Endodermal cell (in vitro differentiated cells): ENCODE data around the gene LGR6. TPM values are rescaled to one million over a fixed set of nuclear protein-coding genes. Genes with fewer than 3 reads are reported as not detected.

Experiments
- DNase-seq: peaks from one replicate; pipeline ENCODE4 v3.0.0-alpha.2; 2017
- H3K27ac ChIP-seq: 2 replicates; pipeline ENCODE4 v1.5.1; 2013; ENCODE audit warnings: mild to moderate bottlenecking, low read depth, low read length, moderate library complexity
- H3K27me3 ChIP-seq: 2 replicates; pipeline ENCODE4 v1.6.1; 2013; ENCODE audit warnings: mild to moderate bottlenecking, low read length, moderate library complexity; ENCODE audit not compliant: insufficient read depth, control insufficient read depth, poor library complexity, severe bottlenecking
- H3K36me3 ChIP-seq: 2 replicates; pipeline ENCODE4 v1.7.0; 2013; ENCODE audit warnings: mild to moderate bottlenecking, low read length, moderate library complexity; ENCODE audit not compliant: control insufficient read depth, insufficient read depth
- H3K4me1 ChIP-seq: one replicate; pipeline ENCODE4 v1.7.0; 2013; ENCODE audit warnings: low read length; ENCODE audit not compliant: control insufficient read depth, insufficient read depth
- H3K4me3 ChIP-seq: 2 replicates; pipeline ENCODE4 v1.5.1; 2013; ENCODE audit warnings: mild to moderate bottlenecking, low read length, moderate library complexity
- H3K9ac ChIP-seq: 2 replicates; pipeline ENCODE4 v1.6.1; 2013; ENCODE audit warnings: mild to moderate bottlenecking, low read length, moderate library complexity; ENCODE audit not compliant: poor library complexity, severe bottlenecking; ENCODE audit errors: extremely low read depth
- H3K9me3 ChIP-seq: 2 replicates; pipeline ENCODE4 v1.6.1; 2013; ENCODE audit warnings: mild to moderate bottlenecking, low read length, moderate library complexity; ENCODE audit not compliant: control insufficient read depth
- H3K27ac Mint-ChIP-seq: 2 replicates; pipeline ENCODE4 v1.8.0; 2020; ENCODE audit warnings: mixed read lengths
- H3K27me3 Mint-ChIP-seq: 2 replicates; pipeline ENCODE4 v1.8.0; 2021; ENCODE audit warnings: mild to moderate bottlenecking, mixed read lengths; ENCODE audit not compliant: insufficient read depth
- H3K36me3 Mint-ChIP-seq: 2 replicates; pipeline ENCODE4 v1.8.0; 2020; ENCODE audit warnings: low read depth, mixed read lengths
- H3K4me1 Mint-ChIP-seq: 2 replicates; pipeline ENCODE4 v1.8.0; 2020; ENCODE audit warnings: mixed read lengths
- H3K4me3 Mint-ChIP-seq: 2 replicates; pipeline ENCODE4 v1.8.0; 2020; ENCODE audit warnings: mild to moderate bottlenecking, moderate library complexity, mixed read lengths
- H3K9me3 Mint-ChIP-seq: 2 replicates; pipeline ENCODE4 v1.8.0; 2020; ENCODE audit warnings: mild to moderate bottlenecking, mixed read lengths
- WGBS, 2 experiments: methylation state at CpG; one replicate each; pipeline versions ENCODE4 v1.1.5 to v1.1.7; 2013; ENCODE audit warnings: missing lambda C conversion rate in 2 of 2, mixed read lengths in 1 of 2; ENCODE audit not compliant: insufficient coverage in 1 of 2, insufficient read length in 1 of 2; 5-methylcytosine and 5-hydroxymethylcytosine counted together
- total RNA-seq, 2 donors: library from RNA; stranded (reverse); fragmentation: NEBNext Ultra II Directional in 1 of 2; extraction: Animal tissue kit (Norgen Biotek cat#: 25700) in 1 of 2; gene quantifications; 2 replicates in 1 of 2; 3 replicates in 1 of 2; pipeline ENCODE4 v1.2.1, GENCODE V29; 2021
- TF ChIP-seq, protein P1 (sequence below): fragments of 200-600 bp; sonication (generic); conservative IDR thresholded peaks from 2 replicates; pipeline ENCODE4 v1.5.0; 2021; ENCODE audit warnings: antibody characterized with exemption, mild to moderate bottlenecking

LGR6 gene
- total RNA-seq, 2 donors from 2014 or later = 0.73 to 1.5 TPM

DNA sequence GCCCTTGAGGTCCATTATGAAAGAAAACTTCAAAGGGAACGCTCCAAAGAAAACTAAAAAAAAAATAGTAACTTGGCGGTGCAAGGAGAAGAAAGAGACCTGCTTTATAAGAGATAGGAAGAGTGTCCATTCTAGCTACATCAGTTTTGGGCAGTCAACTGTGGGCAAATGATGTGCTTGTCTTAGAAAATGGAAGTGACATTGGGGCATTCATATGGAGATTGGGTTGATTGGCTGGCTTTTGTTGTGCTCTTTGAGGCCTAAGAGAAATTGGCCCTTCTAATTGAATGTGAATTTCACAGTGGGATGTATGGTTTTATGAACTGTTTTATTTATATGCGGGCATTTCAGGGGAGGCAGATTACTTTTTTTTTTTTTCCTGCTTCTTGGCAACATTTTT is 168.1 kb downstream of the LGR6 start:
- Histone ChIP-seq H3K36me3 (no peaks in the 10 kb centered on the region), H3K27me3 (no peaks in the 10 kb centered on the region), H3K4me3 (no peak overlapping the region), H3K9ac (no peak overlapping the region), H3K4me1 (no peaks in the 10 kb centered on the region), H3K9me3 (no peaks in the 10 kb centered on the region), H3K27ac (no peak overlapping the region)
- TF ChIP-seq, protein P1, sequence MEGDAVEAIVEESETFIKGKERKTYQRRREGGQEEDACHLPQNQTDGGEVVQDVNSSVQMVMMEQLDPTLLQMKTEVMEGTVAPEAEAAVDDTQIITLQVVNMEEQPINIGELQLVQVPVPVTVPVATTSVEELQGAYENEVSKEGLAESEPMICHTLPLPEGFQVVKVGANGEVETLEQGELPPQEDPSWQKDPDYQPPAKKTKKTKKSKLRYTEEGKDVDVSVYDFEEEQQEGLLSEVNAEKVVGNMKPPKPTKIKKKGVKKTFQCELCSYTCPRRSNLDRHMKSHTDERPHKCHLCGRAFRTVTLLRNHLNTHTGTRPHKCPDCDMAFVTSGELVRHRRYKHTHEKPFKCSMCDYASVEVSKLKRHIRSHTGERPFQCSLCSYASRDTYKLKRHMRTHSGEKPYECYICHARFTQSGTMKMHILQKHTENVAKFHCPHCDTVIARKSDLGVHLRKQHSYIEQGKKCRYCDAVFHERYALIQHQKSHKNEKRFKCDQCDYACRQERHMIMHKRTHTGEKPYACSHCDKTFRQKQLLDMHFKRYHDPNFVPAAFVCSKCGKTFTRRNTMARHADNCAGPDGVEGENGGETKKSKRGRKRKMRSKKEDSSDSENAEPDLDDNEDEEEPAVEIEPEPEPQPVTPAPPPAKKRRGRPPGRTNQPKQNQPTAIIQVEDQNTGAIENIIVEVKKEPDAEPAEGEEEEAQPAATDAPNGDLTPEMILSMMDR = no peak
- Mint-ChIP-seq H3K27me3 (no peaks in the 10 kb centered on the region), H3K4me1 (peaks cover 8% of the 10 kb centered on the region), H3K36me3 (peaks cover 4% of the 10 kb centered on the region), H3K9me3 (no peaks in the 10 kb centered on the region), H3K4me3 (no peak overlapping the region), H3K27ac (peak overlapping the region; percentile 3)
- 64 to 73% methylated on average over 2 to 3 of the region's 3 CpGs for WGBS, 2 experiments
- no peak for DNase-seq

DNA sequence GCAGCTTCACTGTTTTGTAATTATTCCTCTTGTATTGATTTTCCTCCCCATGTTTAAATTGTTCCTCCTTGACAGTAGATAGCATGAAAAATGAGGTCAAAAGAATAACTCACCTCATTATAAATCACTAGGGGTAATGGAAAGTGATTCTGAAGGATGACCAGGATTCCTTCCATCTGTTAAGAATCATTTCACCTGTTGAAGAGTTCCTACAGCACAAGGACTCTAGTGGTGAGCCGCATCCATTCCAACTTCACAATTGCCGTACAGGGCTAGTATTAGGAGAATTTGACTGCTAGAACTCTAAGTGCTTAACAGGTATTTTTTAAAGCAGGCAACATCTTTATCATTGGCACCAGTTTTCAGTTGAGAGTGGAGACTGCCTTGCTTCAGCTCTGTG is 168.6 kb downstream of the LGR6 start:
- WGBS, 2 experiments = 63 to 87% methylated on average over 2 of the region's 2 CpGs
- H3K27ac ChIP-seq = no peak overlapping the region
- H3K36me3 ChIP-seq = no peaks in the 10 kb centered on the region
- Mint-ChIP-seq H3K4me3 (no peak overlapping the region), H3K9me3 (no peaks in the 10 kb centered on the region), H3K4me1 (peaks cover 8% of the 10 kb centered on the region), H3K27ac (peak overlapping the region; percentile 3), H3K36me3 (peaks cover 1% of the 10 kb centered on the region), H3K27me3 (no peaks in the 10 kb centered on the region)
- no peak for DNase-seq
- H3K4me3 ChIP-seq = no peak overlapping the region
- TF ChIP-seq, protein P1 = no peak
- no peaks in the 10 kb centered on the region for H3K27me3 ChIP-seq
- H3K9ac ChIP-seq = no peak overlapping the region
- H3K9me3 ChIP-seq = no peaks in the 10 kb centered on the region
- H3K4me1 ChIP-seq = no peaks in the 10 kb centered on the region

DNA sequence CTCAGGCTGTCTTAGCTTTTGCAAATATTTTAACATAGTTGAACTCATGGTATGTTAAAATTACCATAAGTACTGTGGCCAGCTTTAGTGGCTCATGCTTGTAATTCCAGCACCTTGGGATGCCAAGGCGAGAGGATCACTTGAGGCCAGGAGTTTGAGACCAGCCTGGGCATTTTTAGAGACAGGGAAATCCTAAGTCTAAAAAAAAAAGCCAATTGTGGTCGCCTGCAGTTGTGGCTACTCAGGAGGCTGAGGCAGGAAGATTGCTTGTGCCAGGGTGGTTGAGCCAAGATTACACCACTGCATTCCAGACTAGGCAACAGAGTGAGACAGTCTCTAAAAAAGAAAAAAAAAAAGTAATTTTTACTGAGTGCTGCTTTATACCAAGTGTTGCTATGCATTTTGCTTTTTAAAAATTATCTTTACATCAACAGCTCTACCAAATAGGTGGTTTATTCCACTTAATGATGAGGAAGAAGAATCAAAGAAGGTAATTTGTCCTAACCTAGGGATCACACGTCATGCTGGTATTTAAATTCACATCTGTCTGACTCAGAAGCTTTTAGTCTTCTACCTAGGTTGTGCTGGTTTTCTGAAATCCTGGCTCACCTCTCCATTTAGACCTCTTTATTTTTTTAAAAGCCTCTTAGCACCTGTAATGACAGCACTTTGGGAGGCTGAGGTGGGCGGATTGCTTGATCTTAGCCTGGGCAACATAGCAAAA is 171.7 kb downstream of the LGR6 start:
- Histone ChIP-seq H3K9me3 (no peaks in the 10 kb centered on the region), H3K4me3 (no peak overlapping the region), H3K36me3 (no peaks in the 10 kb centered on the region), H3K9ac (no peak overlapping the region), H3K27me3 (no peaks in the 10 kb centered on the region), H3K4me1 (no peaks in the 10 kb centered on the region), H3K27ac (no peak overlapping the region)
- no peaks in the 10 kb centered on the region for H3K36me3 Mint-ChIP-seq
- no peak for DNase-seq
- 76 to 88% methylated on average over 4 of the region's 4 CpGs for WGBS, 2 experiments
- H3K27me3 Mint-ChIP-seq = no peaks in the 10 kb centered on the region
- no peak overlapping the region for H3K4me3 Mint-ChIP-seq
- H3K9me3 Mint-ChIP-seq = no peaks in the 10 kb centered on the region
- peak overlapping the region; percentile 48 for H3K27ac Mint-ChIP-seq
- peaks cover 8% of the 10 kb centered on the region for H3K4me1 Mint-ChIP-seq
- TF ChIP-seq, protein P1 = no peak
